Dermis microvascular lymphatic vessel endothelial cell (primary cell): ENCODE measurements around the gene MS4A10. TPM values are rescaled to one million over a fixed set of nuclear protein-coding genes. Genes with fewer than 3 reads are reported as not detected.

Source experiments
- DNase-seq, 2 donors: peaks; one replicate each; pipeline versions ENCODE4 v3.0.0 to v3.0.0-alpha.2; 2010; ENCODE audit warnings: low read depth in 2 of 2
- total RNA-seq: library from RNA; depleted of rRNA; stranded (reverse); fragments of >200 nt; gene quantifications from 2 replicates; pipeline ENCODE4 v1.2.1, GENCODE V29; 2014

The MS4A10 gene
- total RNA-seq, 1 donor from 2014 or later: not detected

DNA sequence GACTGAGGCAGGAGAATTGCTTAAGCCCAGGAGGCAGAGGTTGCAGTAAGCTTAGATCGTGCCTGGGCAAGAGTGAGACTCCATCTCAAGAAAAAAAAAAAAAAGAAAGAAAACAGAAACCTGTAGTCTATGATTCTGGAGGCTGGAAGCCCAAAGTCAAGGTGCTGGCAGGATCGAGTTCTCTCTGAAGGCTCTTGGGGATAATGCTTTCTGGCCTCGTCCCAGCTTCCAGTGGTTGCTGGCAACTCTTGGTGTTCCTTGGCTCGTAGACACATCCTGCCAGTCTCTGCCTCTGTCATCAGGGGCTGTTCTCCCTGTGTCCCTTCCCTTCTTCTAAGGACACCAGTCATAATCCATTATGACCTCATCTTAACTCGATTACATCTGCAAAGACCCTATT lies 40.0 kb downstream of the MS4A10 start:
- DNase-seq: no peak

DNA sequence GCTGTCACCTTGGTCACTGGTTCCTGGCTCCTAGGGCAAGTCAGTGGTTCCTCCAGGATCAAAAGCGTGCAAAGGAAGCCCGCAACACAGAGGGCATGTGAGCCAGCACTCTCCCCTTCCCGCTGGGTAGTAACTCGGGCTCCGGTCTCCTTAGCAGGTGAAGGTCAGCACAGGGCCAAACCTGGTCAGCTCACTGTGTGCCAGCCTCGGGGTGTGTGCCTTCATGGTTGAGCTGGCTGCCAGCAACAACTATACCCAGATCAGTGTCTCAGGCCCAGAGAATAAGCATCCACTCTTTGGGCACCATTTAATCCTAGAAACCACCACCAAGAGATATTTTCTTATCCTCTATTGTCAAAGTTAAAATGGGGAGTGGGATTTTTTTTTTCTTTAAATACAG lies 40.7 kb downstream of the MS4A10 start:
- DNase-seq: no peak

DNA sequence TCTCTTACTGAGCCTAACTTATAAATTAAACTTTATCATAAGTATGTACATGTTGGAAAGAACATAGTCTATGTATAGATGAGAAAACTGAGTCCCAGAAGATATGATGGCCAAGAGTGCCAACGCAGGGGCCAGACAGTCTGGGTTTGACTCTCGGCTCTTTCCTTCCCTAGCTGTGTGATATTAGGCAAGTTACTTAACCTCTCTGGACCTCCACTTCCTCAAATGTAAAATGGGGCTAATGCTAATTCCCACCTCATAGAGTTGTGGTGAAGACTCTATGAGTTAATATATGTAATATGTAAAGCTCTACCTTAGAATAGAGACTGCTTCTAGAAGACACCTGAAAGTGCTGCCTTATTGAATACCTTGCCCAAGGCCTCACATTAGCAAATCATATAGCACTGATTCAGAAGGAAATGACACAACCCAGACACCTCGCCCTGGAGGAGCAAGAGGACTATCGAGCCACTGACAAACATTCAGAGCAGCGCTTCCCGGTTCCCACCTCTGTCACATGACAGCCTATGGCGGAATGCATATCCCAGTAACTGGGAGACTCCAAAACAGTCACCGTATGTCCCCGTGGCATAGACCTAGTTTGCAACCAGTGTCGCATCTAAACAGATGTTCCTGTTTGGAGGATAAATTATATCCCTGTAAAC lies 45.5 kb downstream of the MS4A10 start:
- no peak for DNase-seq

DNA sequence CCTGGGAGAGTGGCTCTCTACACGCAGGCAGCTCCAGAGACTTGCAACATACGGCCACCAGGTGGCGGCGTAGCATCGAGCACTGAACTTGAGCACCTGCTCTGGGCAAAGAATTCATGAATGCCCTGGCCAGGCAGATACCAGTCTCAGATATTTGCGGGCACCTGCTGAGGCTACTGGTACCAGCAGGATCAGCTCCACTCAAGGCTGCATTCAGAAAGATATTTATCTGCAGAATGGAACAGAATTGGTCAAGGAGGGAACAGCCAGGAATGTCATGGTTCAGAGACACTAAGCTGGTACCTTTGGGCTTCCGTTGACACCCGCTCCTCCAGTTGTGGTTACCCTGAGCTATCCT lies 46.0 kb downstream of the MS4A10 start:
- DNase-seq: peak; percentile 68 to 83

DNA sequence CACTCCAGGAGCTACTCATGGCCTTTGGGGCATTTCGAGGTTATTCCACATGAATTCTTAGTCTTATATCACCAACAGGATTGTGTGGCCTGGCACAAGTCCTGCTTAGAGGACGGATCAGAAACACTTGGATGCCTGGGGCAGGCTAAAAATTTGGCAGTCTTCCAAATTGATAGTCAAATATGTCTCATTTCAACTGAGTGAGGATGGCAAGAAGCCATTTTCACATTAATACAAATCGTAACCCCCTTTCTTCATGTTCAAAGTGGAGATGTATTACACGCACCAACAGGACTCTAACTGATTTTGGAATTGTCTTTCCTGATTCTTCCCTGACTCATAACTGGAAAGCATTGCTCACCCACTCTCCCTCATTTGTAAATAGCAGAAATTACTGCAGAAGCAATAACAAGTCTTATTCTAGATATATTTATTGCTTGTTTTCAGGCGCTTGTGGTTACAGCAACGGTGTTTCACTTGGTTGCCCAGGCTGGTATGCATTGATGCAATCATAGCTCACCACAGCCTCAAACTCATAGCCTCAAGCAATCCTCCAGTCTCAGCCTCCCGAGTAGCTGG lies 46.5 kb downstream of the MS4A10 start:
- peak in 1 of 2 donors; percentile 43 for DNase-seq

DNA sequence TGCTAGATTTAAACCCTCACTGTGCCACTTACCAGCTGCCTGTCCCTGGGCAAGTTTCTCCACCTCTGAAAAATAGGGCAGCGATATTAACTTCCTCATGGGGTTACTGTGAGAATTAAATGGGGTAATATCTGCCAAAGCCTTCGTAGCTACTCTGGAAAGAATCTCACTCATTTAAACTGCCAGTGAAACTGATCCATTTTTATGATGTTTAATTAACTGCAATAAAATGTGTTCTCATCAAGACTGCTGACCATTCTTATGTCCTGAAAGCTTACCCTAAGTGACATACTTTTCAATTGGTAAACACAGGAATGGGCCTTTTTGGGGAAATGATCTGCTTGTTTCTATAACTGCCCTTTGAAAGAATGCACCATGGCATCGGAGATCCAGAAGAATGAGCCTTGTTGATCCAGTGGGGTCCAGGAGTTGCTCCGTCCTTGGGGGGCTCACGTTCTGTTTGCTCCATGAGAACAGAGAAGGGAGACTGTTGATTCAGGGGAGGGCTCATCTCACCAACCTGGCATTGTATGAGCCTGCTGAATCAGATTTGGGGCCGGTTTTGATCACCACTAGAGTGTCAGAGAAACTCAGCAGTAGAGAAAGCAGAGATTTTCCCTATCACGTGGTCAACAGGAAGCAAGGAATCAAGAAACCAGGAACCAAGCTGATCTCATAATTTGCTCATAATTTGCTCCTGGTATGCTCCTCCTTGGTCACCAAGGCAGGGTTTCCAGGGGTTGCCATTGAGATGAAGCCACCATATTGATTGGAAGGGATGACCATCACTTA lies 49.8 kb downstream of the MS4A10 start:
- no peak for DNase-seq

DNA sequence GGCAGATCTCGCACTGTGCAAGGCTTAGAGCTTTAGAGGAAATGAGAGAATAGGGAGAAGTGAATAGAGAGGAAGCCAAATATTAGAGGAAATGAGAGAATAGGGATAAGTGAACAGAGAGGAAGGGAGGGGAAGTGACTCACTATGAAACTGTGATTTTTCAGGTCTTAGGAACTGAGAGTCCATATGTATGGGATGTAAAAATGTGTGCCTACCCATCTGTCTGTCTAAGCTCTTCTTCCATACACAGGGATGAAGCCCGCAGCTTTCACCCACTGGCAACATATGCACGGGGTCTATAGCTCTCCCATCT lies 50.4 kb downstream of the MS4A10 start:
- peak; percentile 30 to 86 for DNase-seq

DNA sequence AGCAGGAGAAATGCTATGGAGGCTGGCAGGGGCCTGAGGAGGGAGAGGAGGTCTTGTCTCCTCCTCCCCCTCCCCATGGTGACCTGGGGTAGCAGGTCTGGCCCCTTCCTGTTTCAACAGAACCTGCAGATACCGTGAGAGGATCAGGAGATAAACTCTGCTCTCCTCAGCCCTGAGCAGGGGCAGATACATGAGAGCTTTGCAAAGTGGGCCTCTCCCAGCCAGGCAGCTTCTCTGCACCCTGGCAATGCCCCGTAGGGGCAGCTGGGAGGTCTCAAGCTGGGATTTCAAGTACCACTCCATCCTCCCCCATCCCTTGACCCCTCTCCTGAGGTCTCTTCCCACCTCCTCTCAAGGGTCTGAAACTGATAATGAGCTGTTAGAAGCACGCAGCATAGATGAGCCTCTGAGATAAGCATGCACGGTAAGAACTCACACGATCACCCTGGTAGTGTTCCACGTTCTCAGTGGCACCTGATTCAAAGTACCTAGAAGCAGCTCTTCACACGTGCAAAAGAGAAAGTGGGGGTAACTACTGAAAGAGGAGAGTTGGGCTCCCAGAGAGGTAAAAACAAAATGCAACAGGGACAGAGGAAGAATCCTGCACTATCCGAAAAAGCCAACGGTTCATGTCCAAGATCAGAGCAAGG lies 51.9 kb downstream of the MS4A10 start:
- DNase-seq: no peak

DNA sequence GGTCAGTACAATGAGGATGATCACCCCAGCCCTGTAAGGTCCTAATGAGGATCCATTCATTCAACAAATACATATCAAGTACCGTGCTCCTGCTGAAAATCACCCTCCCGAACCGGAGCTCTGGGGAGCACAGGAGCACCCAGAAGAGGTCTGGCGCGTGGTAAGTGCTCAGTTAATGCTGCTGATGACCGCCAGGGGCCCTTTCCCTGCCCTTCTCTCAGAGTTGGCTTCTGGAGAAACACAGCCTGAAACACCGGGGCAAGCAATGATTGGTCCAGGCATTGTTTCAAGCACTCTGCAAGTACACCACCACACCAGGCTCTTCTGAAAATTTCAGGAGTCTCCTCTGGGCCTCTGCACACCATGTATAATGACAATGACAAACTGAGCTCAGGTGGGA lies 53.0 kb downstream of the MS4A10 start:
- no peak for DNase-seq

DNA sequence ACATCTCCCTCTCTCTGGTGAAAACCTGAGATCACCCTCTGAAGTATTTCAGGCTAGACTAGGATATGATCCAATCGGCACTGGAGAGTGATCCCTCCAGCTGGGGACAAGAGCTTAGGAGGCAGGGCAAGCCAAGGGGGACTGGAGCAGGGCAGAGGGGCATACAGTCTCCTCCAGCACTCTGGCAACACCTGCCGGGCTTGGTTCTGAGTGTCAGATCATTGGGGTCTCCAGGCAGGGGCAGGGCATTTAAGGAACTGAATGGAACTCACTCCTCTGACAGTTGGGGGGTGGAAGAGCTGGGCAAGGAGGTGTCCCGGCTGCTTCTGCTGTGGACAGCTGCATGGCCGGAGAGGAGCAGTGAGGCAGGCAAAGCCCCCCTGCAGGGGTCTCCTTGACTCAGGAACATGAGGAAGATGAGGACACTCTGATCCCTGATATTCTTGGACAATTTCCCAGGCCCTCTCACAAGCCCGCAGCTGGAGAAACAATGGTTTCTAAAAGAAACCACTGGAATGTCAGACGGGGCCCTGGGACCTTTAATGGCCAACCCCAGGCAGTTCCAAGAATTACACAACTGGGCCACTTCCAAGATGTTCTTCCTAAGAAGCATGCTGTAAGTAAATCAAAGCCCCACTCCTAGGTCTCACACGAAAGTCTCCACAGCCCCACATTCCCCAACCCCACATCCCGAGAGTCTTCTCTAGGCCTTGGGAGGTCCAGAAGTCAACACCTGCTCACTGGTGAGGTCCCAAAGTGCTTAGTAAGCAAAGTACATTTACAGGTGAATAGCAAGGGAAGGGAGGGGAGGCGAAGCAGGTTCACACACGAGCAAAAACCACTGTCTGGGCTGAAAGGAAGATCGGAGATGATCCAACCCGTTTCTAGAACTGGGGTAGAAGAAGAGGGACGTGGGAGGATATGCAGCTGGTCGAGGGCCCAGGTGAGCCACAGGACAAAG lies 55.6 kb downstream of the MS4A10 start:
- DNase-seq: peak in 1 of 2 donors; percentile 65

DNA sequence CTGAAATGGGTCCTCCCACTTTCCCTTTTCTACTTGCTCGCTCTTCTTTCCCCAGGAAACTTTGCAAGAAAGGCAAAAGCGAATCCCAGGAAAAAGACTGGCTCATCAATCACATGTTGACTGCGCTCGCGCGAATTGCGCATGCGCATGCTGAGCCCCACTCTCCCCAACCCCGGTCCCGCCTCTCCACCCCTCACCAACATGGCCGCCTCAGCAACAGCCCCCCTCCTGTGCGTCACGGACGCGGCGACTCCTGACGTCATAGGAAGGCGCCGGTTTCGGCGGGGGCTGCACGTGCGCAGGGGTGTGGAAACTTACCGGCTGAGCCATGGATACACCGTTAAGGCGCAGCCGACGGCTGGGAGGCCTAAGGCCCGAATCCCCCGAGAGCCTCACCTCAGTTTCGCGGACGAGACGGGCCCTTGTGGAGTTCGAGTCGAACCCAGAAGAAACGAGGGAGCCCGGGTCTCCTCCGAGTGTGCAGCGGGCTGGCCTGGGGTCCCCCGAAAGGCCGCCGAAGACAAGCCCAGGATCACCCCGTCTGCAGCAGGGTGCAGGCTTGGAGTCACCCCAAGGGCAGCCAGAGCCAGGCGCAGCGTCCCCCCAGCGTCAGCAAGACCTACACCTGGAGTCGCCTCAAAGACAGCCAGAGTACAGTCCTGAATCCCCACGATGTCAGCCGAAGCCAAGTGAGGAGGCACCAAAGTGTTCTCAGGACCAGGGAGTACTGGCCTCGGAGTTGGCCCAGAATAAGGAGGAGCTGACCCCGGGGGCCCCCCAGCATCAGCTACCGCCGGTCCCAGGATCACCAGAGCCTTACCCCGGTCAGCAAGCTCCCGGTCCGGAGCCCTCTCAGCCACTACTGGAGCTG lies 56.9 kb downstream of the MS4A10 start, which contains the start of gene CCDC86:
Gene CCDC86 (plus strand): TSS at position 317 of the 871 bp plus-strand sequence. CDS start 12 bp downstream, at position 329.
- DNase-seq: peak; percentile 93 to 97

DNA sequence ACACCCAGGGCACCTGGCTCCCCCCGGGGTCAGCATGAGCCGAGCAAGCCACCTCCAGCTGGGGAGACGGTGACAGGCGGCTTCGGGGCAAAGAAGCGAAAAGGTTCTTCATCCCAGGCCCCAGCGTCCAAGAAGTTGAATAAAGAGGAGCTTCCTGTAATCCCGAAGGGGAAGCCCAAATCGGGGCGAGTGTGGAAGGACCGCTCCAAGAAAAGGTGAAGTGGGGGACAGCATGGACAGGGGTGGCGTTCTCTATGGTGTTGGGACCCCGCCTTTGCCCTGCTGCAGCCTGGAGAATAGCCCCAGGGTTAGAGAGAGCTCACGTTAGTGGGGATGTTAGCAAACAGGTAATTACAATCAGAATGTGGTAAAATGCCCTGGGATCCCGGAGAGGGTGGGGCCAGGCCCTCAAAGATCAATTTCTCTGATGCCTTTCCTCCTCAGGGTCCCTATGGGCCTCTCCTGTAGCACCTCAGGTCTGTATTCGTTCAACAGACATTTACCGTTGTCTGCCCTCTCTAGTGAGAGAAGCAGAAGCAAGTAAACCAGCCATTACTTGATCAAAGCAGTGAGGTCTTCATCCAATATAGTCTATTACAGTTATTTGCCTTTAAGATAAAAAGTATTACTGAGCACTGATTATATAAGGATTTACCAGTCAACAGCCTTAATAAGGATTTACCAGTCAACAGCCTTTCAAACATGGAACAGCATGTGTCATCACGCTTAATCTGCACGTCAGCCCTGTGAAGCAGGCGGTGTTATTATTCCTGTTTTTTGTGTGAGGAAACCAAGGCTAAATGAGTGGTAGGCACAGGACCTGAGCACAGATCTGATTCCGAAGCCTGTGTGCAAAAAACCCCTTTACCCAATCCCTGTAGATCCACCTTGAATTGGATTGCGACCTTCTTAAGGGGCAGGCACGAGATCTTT lies 57.8 kb downstream of the MS4A10 start:
- peak in 1 of 2 donors; percentile 61 for DNase-seq

DNA sequence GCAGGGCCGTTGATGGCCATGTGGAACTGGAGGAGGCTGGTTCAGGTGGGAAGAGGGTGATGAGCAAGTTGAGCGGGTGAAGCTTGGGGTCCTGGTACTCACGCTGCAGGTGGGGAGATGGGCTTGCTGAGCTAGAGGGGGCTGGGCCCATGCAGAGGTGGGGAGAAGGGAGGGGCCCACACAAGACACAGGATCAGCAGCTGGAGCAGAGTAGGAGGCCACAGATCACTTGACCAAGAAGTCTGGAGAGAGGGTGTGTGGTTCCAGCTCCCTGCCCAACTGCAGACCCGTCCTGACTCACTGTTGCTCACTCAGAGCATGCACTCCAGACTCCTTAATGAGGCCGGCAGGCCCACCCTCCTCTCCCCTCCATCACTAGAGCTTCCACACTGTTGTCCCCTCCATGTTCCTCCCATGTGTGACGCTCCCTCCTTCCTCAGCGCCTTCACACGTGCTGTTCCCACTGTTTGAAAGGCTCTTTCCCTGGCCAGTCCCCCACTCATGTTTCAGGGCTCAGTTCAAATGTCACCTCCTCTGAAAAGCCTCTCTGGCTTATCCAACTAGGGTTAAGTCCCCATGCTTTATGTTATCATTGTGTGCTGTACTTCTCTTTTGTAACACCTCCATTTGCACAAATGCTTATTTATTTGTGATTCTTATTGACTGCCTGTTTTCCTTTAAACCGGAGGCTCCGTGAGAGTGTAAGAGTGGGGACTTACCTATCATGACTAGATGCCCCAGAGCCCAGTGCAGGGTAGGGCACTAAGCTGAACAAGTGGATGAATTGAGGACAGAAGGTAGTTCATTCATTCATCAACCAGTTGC lies 59.1 kb downstream of the MS4A10 start:
- peak in 1 of 2 donors; percentile 26 for DNase-seq

DNA sequence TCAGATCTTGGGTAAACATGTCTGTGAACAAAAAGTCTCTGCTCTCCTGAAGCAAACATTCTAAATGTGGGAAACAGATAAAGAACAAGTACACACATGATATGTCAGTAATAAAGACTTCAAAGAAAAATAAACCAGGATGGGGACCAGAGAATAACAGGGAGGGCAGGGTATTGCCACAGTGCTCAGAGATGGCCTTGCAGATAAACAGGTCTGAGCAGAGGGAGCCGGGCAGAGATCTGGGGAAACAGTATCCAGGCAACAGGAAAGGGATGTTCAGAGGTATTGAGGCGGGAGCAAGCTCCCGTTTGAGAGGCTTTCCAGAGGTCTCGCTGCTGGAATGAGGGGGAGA lies 59.7 kb downstream of the MS4A10 start:
- DNase-seq: peak in 1 of 2 donors; percentile 12

DNA sequence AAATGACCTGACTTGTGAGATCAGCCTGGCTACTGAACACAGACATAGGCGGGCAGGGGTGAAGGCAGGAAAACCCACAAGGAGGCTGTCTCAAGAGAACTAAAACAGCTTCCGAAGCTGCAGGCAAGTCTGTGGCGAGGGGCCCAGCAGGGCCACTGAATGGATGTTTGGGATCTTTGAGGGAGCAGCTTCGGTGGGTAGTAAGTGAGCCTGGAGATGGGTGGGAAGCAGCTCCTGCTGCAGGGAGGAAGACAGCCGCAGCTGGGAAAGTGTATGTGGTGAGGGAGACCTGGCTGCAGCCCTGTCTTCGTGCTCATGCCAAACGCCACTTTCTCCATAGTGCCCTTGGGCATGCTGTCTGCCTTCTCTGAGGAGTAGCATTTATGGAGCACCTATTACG lies 60.2 kb downstream of the MS4A10 start:
- DNase-seq: no peak

DNA sequence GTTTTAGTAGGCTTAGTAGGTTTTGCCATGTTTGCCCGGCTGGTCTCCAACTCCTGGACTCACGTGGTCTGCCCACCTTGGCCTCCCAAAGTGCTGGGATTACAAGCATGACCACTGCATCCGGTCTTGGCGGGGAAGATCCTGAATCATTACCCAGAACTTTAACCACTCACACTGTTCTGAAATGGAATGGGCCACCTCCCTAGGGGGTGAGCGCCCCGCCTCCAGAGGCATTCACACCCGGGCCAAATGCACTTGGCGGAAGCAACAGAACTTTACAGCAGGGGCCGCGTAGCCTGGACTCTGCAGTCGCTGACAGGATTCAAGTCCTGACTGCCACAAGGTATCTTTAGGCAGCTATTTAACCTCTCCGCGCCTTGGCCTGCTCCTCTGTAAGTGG lies 62.1 kb downstream of the MS4A10 start:
- no peak for DNase-seq

DNA sequence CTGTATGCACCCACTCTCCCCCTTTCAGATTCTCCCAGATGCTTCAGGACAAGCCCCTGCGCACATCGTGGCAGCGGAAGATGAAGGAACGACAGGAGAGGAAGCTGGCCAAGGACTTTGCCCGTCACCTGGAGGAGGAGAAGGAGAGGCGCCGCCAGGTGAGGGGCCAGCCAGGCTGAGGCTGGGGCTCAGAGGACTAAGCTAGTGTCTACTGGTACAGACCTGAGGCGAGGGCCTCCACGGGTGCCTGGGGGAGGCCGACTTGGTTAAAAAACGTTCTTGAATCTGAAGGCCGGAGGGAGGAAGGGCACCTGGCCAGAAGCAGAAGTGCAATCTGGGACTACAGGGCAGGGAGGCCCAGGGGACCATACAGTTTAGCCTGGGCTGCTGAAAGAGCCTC lies 62.8 kb downstream of the MS4A10 start:
- no peak for DNase-seq

DNA sequence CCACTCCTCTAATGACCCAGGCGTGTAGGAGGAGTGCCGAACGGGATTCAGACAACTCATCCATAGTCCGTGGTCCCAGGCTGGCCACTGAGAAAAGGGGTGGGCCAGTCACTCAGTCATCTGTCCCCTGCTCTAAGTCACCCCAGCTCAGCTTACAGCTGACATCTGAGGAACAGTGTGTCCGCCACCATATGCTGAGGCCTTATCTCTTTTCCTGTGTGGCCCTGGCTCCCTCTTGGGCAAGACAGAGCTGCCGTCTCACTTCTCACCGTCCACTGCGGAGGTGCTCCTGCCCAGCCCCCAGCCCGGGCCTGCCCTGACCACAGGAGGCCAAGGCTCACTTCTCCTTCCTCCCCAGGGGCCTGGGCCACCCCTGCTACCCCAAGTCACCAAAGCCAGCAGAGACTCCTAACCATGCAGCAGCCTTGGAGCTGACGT lies 63.6 kb downstream of the MS4A10 start:
- no peak for DNase-seq
